Glutamatergic neuron (in vitro differentiated cells): Measurements from ENCODE around the gene TEX28. TPM values are rescaled to one million over a fixed set of nuclear protein-coding genes. Genes with fewer than 3 reads are reported as not detected.
"Not testable (repeated sequence)": the region's sequence is repeated elsewhere in the genome, so short reads cannot be mapped to it uniquely, and the experiment has no call there.

ENCODE experiments used
- DNase-seq: peaks from one replicate; pipeline ENCODE4 v3.0.0; 2022
- H3K27ac Mint-ChIP-seq: one replicate; pipeline ENCODE4 v1.8.0; 2020; ENCODE audit warnings: mild to moderate bottlenecking, mixed read lengths, inconsistent platforms; ENCODE audit not compliant: unreplicated experiment
- H3K27me3 Mint-ChIP-seq: one replicate; pipeline ENCODE4 v1.8.0; 2020; ENCODE audit warnings: mild to moderate bottlenecking, moderate library complexity, mixed read lengths, inconsistent platforms; ENCODE audit not compliant: unreplicated experiment
- H3K36me3 Mint-ChIP-seq: one replicate; pipeline ENCODE4 v1.8.0; 2020; ENCODE audit warnings: mild to moderate bottlenecking, mixed read lengths, inconsistent platforms; ENCODE audit not compliant: unreplicated experiment
- H3K4me1 Mint-ChIP-seq: one replicate; pipeline ENCODE4 v1.8.0; 2020; ENCODE audit warnings: mild to moderate bottlenecking, low read depth, mixed read lengths, inconsistent platforms; ENCODE audit not compliant: unreplicated experiment
- H3K4me3 Mint-ChIP-seq: one replicate; pipeline ENCODE4 v1.8.0; 2020; ENCODE audit warnings: mild to moderate bottlenecking, mixed read lengths, inconsistent platforms; ENCODE audit not compliant: unreplicated experiment
- H3K9me3 Mint-ChIP-seq: one replicate; pipeline ENCODE4 v1.8.0; 2020; ENCODE audit warnings: mild to moderate bottlenecking, moderate library complexity, mixed read lengths, inconsistent platforms; ENCODE audit not compliant: unreplicated experiment
- total RNA-seq: library from RNA; stranded (reverse); fragmentation: NEBNext Ultra II Directional; extraction: Animal tissue kit (Norgen Biotek cat#: 25700); gene quantifications from one replicate; pipeline ENCODE4 v1.2.1, GENCODE V29; 2021; ENCODE audit not compliant: unreplicated experiment
- TF ChIP-seq, protein P1 (sequence below): fragments of 200-600 bp; sonication (generic); IDR thresholded peaks from one replicate; pipeline ENCODE4 v1.5.0; 2021; ENCODE audit not compliant: partially characterized antibody, unreplicated experiment

The TEX28 gene
- total RNA-seq, 1 donor from 2014 or later, result not detected

DNA sequence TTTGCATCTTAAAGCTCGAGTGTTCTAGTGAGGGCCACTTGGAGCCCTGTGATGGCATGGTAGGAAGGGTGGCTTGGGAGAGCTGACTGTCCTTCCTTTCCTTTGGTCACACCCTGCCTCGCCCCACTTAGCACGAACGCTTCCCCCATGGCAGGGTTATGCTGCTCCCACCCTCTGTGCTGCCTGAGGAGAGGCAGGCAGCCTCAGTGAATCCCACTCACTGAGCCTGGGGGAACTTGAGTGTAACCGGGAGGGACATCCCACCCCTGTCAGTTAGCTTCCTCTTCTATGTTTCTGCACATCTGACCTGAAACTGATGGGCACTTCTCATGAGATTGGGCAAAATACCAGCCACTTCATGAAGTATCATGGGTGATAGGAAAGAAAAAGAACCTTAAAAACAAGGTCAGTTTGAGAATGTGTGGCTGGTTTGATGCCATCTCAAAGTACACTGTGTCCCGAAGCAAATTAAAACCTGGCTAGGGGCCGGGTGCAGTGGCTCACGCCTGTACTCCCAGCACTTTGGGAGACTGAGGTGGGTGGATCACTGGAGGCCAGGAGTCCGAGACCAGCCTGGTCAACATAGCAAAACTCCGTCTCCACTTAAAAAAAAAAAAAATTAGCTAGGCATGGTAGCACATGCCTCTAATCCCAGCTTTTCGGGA lies 10.7 kb upstream of the TEX28 start:
- TF ChIP-seq, protein P1, sequence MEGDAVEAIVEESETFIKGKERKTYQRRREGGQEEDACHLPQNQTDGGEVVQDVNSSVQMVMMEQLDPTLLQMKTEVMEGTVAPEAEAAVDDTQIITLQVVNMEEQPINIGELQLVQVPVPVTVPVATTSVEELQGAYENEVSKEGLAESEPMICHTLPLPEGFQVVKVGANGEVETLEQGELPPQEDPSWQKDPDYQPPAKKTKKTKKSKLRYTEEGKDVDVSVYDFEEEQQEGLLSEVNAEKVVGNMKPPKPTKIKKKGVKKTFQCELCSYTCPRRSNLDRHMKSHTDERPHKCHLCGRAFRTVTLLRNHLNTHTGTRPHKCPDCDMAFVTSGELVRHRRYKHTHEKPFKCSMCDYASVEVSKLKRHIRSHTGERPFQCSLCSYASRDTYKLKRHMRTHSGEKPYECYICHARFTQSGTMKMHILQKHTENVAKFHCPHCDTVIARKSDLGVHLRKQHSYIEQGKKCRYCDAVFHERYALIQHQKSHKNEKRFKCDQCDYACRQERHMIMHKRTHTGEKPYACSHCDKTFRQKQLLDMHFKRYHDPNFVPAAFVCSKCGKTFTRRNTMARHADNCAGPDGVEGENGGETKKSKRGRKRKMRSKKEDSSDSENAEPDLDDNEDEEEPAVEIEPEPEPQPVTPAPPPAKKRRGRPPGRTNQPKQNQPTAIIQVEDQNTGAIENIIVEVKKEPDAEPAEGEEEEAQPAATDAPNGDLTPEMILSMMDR, result no peak

DNA sequence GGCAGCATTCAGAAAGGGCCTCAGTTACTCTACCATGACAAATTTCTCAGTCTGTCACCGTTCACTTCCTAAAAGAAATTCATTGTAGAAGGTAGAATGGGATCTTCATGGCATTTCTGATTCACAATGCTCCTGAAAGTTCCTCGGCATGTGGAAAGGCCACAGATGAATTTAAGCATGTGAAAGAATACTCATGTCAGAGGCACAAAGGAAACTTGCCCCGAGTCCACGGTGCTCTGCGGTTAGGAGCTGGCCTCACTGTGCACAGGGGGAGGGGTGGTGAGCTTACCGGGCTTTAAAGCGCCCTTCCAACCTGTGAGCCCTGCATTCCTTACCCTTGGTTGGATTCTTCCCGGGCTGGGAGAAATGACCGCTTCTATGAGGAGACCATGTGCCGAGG lies 9.9 kb upstream of the TEX28 start:
- H3K4me3 Mint-ChIP-seq, result no peak overlapping the region

More for the DNA sequence above, 10.7 kb upstream of the TEX28 start:
- no peak overlapping the region for H3K27ac Mint-ChIP-seq
- no peak overlapping the region for H3K4me3 Mint-ChIP-seq
- peaks cover 2% of the 10 kb centered on the region for H3K27me3 Mint-ChIP-seq
- H3K36me3 Mint-ChIP-seq, result no peaks in the 10 kb centered on the region
- no peaks in the 10 kb centered on the region for H3K9me3 Mint-ChIP-seq
- no peak for DNase-seq
- H3K4me1 Mint-ChIP-seq, result no peaks in the 10 kb centered on the region

DNA sequence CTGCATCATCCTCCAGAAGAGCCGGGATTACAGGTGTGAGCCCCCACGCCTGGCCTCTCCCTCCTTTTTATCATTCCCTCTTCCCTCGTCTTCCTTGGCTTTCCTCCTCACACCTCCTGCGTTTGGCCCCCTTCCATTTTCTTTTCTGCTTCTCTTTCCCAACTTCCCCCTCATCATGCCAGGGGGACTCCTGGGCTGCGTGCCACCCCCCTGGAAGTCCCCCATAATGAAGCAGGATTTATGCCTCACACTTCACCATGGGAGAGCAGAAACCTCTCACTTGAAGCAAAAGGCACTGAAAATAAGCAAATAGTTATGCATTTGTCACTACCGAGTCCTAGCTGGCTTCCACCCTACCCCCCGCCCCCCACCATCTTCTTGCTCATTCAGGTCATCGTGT lies 8.6 kb upstream of the TEX28 start:
- H3K9me3 Mint-ChIP-seq, result no peaks in the 10 kb centered on the region

More for the DNA sequence above, 9.9 kb upstream of the TEX28 start:
- TF ChIP-seq, protein P1, result no peak
- Mint-ChIP-seq H3K4me1 (no peaks in the 10 kb centered on the region), H3K27me3 (peaks cover 2% of the 10 kb centered on the region), H3K36me3 (no peaks in the 10 kb centered on the region), H3K27ac (no peak overlapping the region), H3K9me3 (no peaks in the 10 kb centered on the region)
- DNase-seq, result no peak

DNA sequence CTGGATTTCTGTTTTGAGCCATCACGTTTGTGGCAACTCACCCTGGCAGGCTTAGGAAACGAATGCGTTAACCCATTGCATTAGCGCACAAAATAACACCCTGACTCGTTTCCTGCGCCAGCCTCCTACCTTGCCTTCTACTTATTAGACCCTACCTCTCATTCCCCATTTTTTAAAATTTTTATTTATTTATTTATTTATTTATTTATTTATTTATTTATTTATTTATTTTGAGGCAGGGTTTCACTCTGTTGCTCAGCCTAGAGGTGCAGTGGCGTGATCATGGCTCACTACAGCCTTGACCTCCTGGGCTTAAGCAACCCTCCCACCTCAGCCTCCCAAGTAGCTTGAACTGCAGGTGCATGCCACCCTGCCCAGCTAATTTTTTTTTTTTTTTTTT lies 8.1 kb upstream of the TEX28 start:
- not testable (repeated sequence) for H3K4me3 Mint-ChIP-seq, H3K36me3 Mint-ChIP-seq, H3K9me3 Mint-ChIP-seq, DNase-seq, H3K4me1 Mint-ChIP-seq, H3K27ac Mint-ChIP-seq, H3K27me3 Mint-ChIP-seq

More for the DNA sequence above, 8.6 kb upstream of the TEX28 start:
- Mint-ChIP-seq H3K4me3 (no peak overlapping the region), H3K27ac (no peak overlapping the region), H3K4me1 (no peaks in the 10 kb centered on the region), H3K27me3 (peaks cover 2% of the 10 kb centered on the region), H3K36me3 (no peaks in the 10 kb centered on the region)
- TF ChIP-seq, protein P1, result no peak
- DNase-seq, result no peak

DNA sequence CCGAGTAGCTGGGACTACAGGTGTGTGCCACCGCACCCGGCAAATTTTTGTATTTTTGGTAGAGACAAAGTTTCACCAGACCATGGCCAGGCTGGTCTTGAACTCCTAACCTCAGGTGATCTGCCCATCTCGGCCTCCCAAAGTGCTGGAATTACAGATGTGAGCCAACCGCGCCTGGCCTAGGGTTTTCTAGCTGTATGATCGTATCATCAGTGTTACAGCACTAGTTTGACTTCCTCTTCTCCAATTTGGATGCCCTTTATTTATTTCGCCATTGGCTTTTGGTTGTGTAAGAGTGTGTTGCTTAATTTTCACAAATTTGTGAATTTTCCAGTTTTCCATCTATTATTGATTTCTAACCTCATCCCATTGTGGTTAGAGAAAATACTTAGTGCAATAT lies 5.9 kb upstream of the TEX28 start:
- Mint-ChIP-seq H3K27me3 (peaks cover 2% of the 10 kb centered on the region), H3K9me3 (no peaks in the 10 kb centered on the region), H3K4me3 (no peak overlapping the region), H3K27ac (no peak overlapping the region), H3K36me3 (no peaks in the 10 kb centered on the region), H3K4me1 (no peaks in the 10 kb centered on the region)
- TF ChIP-seq, protein P1, result no peak
- no peak for DNase-seq
